RWPE2 (cell line): Measurements from ENCODE around the gene LACTBL1.

Source experiments
- ATAC-seq: fragments of 200-7000 bp; cut with Tn5 transposase; 3 replicates; pipeline ENCODE4 v1.9.1; 2021; ENCODE audit warnings: low read depth
- DNase-seq: peaks from one replicate; pipeline ENCODE4 v3.0.0-alpha.2; 2020; ENCODE audit warnings: low spot score
- H3K27ac ChIP-seq: fragments of 450-650 bp; 2 replicates; pipeline ENCODE4 v1.5.1; 2017; ENCODE audit warnings: mild to moderate bottlenecking; ENCODE audit not compliant: poor library complexity, severe bottlenecking
- H3K27me3 ChIP-seq: fragments of 250-450 bp; sonication (Bioruptor Pico); 2 replicates; pipeline ENCODE4 v1.5.1; 2021; ENCODE audit warnings: mild to moderate bottlenecking, moderate library complexity; ENCODE audit not compliant: insufficient read depth, poor library complexity, severe bottlenecking
- H3K36me3 ChIP-seq: fragments of 250-450 bp; sonication (Bioruptor Pico); 2 replicates; pipeline ENCODE4 v1.5.1; 2020; ENCODE audit warnings: low read depth, mild to moderate bottlenecking, moderate library complexity
- H3K4me1 ChIP-seq: fragments of 250-450 bp; sonication (Bioruptor Pico); 2 replicates; pipeline ENCODE4 v1.5.1; 2021; ENCODE audit warnings: mild to moderate bottlenecking, moderate library complexity; ENCODE audit not compliant: insufficient read depth, poor library complexity, severe bottlenecking
- H3K4me3 ChIP-seq: fragments of 250-450 bp; sonication (Bioruptor Pico); 2 replicates; pipeline ENCODE4 v1.5.1; 2021; ENCODE audit warnings: mild to moderate bottlenecking, moderate library complexity; ENCODE audit not compliant: severe bottlenecking
- H3K9me3 ChIP-seq: fragments of 250-450 bp; sonication (Bioruptor Pico); 2 replicates; pipeline ENCODE4 v1.5.1; 2021; ENCODE audit warnings: mild to moderate bottlenecking, moderate library complexity; ENCODE audit not compliant: severe bottlenecking
- TF ChIP-seq, protein P1 (sequence below): fragments of 450-650 bp; IDR thresholded peaks from one replicate; pipeline ENCODE4 v1.5.1; 2017; ENCODE audit warnings: mild to moderate bottlenecking, moderate library complexity; ENCODE audit not compliant: poor library complexity, severe bottlenecking

The LACTBL1 gene

DNA sequence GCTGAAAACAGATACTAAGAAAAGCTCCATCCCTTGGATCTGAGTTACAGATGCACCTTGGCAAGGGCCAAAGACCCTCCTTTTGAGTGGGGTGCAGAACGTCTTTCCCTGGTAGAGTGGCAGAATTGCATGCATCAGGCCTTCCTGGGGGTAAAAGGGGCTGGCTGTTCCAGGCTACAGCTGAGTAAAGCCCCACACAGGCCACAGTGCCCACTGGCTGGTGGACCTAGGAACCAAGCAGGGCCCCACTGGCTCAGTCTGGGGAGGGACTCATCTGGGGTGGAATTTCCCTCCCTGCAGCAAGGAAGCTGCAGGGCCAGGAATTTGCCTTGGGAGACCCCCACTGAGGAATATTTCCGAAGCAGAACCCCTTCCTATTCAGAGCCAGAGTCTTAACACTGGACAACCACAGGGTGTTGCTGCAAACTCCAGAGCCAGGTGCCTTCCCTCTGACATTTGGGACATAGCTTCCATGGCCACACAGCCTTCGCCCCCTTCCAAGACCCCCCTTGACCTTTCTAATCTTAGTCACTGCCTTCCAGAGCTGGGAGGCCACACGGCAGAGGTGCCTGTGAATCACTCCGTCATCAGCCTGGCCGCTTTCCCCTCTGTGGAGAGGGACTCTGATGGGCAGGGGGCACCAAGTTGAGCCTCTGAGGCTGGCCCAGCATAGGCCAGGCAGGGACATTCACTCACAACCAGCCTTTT, 52.5 kb downstream of the LACTBL1 start:
- H3K36me3 ChIP-seq, result no peaks in the 10 kb centered on the region
- no peak for DNase-seq
- no peaks in the 10 kb centered on the region for H3K27me3 ChIP-seq
- H3K4me3 ChIP-seq, result no peak overlapping the region
- H3K27ac ChIP-seq, result no peak overlapping the region
- H3K4me1 ChIP-seq, result no peaks in the 10 kb centered on the region
- ATAC-seq, result no peak
- TF ChIP-seq, protein P1, sequence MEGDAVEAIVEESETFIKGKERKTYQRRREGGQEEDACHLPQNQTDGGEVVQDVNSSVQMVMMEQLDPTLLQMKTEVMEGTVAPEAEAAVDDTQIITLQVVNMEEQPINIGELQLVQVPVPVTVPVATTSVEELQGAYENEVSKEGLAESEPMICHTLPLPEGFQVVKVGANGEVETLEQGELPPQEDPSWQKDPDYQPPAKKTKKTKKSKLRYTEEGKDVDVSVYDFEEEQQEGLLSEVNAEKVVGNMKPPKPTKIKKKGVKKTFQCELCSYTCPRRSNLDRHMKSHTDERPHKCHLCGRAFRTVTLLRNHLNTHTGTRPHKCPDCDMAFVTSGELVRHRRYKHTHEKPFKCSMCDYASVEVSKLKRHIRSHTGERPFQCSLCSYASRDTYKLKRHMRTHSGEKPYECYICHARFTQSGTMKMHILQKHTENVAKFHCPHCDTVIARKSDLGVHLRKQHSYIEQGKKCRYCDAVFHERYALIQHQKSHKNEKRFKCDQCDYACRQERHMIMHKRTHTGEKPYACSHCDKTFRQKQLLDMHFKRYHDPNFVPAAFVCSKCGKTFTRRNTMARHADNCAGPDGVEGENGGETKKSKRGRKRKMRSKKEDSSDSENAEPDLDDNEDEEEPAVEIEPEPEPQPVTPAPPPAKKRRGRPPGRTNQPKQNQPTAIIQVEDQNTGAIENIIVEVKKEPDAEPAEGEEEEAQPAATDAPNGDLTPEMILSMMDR, result no peak
- no peaks in the 10 kb centered on the region for H3K9me3 ChIP-seq

DNA sequence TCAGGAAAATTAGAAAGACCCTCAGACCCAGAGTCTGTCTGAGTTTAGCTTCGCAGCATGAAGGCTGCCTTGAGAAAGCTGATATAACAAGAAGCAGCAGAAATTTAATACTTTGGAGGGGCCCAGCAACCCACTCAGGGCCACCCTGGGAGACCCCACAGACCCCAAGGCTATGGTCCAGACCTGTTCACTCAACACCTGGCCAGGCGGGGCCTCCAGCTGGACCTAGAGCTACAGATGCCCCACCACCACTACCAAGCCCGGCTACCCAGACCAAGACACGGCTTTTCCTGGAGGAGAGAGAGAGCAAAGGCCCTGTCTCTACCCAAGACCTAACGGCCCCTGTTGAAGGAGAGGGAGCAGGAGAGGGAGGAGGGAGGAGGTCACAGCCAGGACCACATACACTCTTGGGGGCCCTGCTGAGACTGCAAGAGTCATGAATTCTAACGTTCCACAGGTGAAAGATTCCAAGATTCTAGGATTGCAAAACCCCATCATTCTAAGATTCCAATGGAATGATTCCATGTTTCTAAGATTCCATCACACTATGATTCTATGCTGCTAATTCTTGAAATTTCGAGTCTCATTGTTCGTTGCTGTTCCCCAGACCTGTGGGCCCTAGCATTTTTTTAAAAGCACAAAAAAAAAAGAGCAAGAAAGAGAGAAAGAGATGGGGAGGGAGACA, 53.2 kb downstream of the LACTBL1 start:
- Histone ChIP-seq H3K9me3 (no peaks in the 10 kb centered on the region), H3K27me3 (no peaks in the 10 kb centered on the region), H3K4me1 (no peaks in the 10 kb centered on the region), H3K4me3 (no peak overlapping the region), H3K36me3 (no peaks in the 10 kb centered on the region), H3K27ac (no peak overlapping the region)
- ATAC-seq (no peak), DNase-seq (no peak)
- TF ChIP-seq, protein P1, result no peak

DNA sequence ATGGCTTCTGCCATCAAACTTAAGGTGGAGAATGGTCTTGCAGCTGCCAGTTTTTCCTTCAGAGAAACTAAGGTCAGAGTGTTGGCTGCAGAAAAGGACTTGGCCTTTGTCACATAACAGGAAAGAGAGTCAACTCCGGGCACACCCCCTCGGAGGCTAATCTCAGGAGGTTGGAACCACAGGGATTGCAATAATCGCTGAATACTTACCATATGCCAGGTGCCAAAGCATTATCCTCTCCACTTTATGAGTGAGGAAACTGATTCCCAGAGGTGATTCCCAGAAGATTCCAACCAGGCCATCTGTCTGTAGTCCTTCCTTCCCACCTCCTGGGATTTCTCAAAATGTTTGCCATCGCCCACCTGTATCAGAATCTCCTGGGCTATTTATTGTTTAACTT, 54.0 kb downstream of the LACTBL1 start:
- no peak overlapping the region for H3K27ac ChIP-seq
- no peaks in the 10 kb centered on the region for H3K36me3 ChIP-seq
- H3K4me1 ChIP-seq, result no peaks in the 10 kb centered on the region
- no peaks in the 10 kb centered on the region for H3K9me3 ChIP-seq
- DNase-seq (no peak), ATAC-seq (no peak)
- TF ChIP-seq, protein P1, result no peak
- H3K4me3 ChIP-seq, result no peak overlapping the region
- no peaks in the 10 kb centered on the region for H3K27me3 ChIP-seq

DNA sequence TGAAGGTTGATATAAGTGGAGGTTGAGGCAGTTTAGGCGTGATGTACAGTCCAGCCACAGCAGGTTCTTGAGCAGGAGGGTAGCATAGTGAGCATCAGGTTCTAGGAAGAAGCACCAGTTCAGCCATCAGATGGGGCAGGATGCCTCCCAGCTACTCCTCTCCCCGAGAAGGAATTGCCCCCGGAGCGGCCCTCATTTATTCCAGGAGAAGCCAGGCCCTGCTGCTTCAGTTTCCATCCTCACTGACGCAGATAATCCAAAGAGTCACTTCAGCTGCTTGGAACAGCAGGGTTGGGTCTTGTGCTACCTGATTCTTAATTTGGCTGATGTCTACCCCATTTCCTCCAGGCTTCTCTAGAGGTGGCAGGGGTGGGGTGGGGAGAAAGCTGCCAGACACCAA, 54.7 kb downstream of the LACTBL1 start:
- no peak overlapping the region for H3K4me3 ChIP-seq
- H3K4me1 ChIP-seq, result no peaks in the 10 kb centered on the region
- no peak for DNase-seq
- H3K27ac ChIP-seq, result no peak overlapping the region
- no peaks in the 10 kb centered on the region for H3K9me3 ChIP-seq
- TF ChIP-seq, protein P1, result no peak
- no peaks in the 10 kb centered on the region for H3K36me3 ChIP-seq
- H3K27me3 ChIP-seq, result no peaks in the 10 kb centered on the region
- ATAC-seq, result no peak

DNA sequence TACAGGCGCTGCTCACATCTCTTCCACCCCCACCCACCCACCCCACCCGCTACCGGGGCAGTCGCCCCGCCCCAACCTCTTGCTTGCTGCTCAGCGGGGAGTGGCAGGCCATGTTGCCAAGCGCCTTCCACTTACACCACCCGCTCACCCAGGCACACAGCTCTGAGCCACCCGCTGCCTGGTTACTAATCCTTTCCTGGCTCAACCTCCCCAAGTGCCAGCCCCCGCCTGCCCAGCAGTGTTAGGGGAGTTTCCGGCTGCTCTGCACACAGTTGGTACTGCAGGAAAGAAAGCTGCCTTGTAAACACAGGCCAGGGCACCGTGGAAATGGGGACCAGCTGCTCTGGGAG, 56.2 kb downstream of the LACTBL1 start:
- Histone ChIP-seq H3K9me3 (no peaks in the 10 kb centered on the region), H3K27ac (no peak overlapping the region), H3K4me3 (no peak overlapping the region), H3K36me3 (no peaks in the 10 kb centered on the region), H3K27me3 (no peaks in the 10 kb centered on the region), H3K4me1 (no peaks in the 10 kb centered on the region)
- peak; percentile 31; the same call in 2 of the 3 replicates for ATAC-seq
- DNase-seq, result no peak
- TF ChIP-seq, protein P1, result no peak
